Large intestine (tissue), 12 donors: Measurements from ENCODE around the gene RPS6KA3. TPM values are rescaled to one million over a fixed set of nuclear protein-coding genes. Genes with fewer than 3 reads are reported as not detected.

Experiments used
- DNase-seq, 2 donors: peaks; one replicate each; pipeline versions ENCODE4 v3.0.0 to v3.0.0-alpha.2; 2013
- H3K27ac ChIP-seq: one replicate; pipeline ENCODE4 v1.5.1; 2013; ENCODE audit warnings: low read length
- H3K27me3 ChIP-seq: 2 replicates; pipeline ENCODE4 v1.6.1; 2013; ENCODE audit warnings: low read length; ENCODE audit not compliant: control insufficient read depth, insufficient read depth
- H3K36me3 ChIP-seq: 2 replicates; pipeline ENCODE4 v1.6.1; 2013; ENCODE audit warnings: low read length; ENCODE audit not compliant: control insufficient read depth, insufficient read depth
- H3K4me1 ChIP-seq: one replicate; pipeline ENCODE4 v1.6.1; 2013; ENCODE audit warnings: low read length; ENCODE audit not compliant: control insufficient read depth, insufficient read depth
- H3K4me3 ChIP-seq: one replicate; pipeline ENCODE4 v1.5.1; 2013; ENCODE audit warnings: low read length
- H3K9me3 ChIP-seq: one replicate; pipeline ENCODE4 v1.6.1; 2013; ENCODE audit warnings: mild to moderate bottlenecking, low read depth, low read length, moderate library complexity; ENCODE audit not compliant: control insufficient read depth
- whole genome bisulfite sequencing: methylation state at CpG from one replicate; pipeline ENCODE4 v1.1.5; 2013; ENCODE audit warnings: low lambda C conversion rate; ENCODE audit not compliant: insufficient coverage; 5-methylcytosine and 5-hydroxymethylcytosine counted together
- long read RNA-seq, 11 donors: transcript quantifications; one replicate each; lab custom pipeline, GENCODE V29; 2026
- polyA plus RNA-seq: library from polyadenylated mRNA; unstranded; fragments of 120-200 nt; gene quantifications from one replicate; pipeline ENCODE4 v1.2.1, GENCODE V29; 2013

The RPS6KA3 gene
- polyA plus RNA-seq = 43.2 TPM
- long read RNA-seq, donor 1, full-length matches to known transcripts = 7 of 13 reads
- long read RNA-seq, donor 1, partial matches to known transcripts = 6 of 13 reads
- long read RNA-seq, donor 1, other reads (novel, unspliced or antisense) = 0 of 13 reads
- long read RNA-seq, donor 2, full-length matches to known transcripts = 2 of 2 reads
- long read RNA-seq, donor 2, partial matches to known transcripts = 0 of 2 reads
- long read RNA-seq, donor 2, other reads (novel, unspliced or antisense) = 0 of 2 reads
- long read RNA-seq, donor 3, full-length matches to known transcripts = 7 of 14 reads
- long read RNA-seq, donor 3, partial matches to known transcripts = 7 of 14 reads
- long read RNA-seq, donor 3, other reads (novel, unspliced or antisense) = 0 of 14 reads
- long read RNA-seq, donor 4 = 0 reads
- long read RNA-seq, donor 5, full-length matches to known transcripts = 2 of 2 reads
- long read RNA-seq, donor 5, partial matches to known transcripts = 0 of 2 reads
- long read RNA-seq, donor 5, other reads (novel, unspliced or antisense) = 0 of 2 reads
- long read RNA-seq, donor 6, full-length matches to known transcripts = 6 of 11 reads
- long read RNA-seq, donor 6, partial matches to known transcripts = 5 of 11 reads
- long read RNA-seq, donor 6, other reads (novel, unspliced or antisense) = 0 of 11 reads
- long read RNA-seq, donor 7, full-length matches to known transcripts = 3 of 3 reads
- long read RNA-seq, donor 7, partial matches to known transcripts = 0 of 3 reads
- long read RNA-seq, donor 7, other reads (novel, unspliced or antisense) = 0 of 3 reads
- long read RNA-seq, donor 8, full-length matches to known transcripts = 3 of 3 reads
- long read RNA-seq, donor 8, partial matches to known transcripts = 0 of 3 reads
- long read RNA-seq, donor 8, other reads (novel, unspliced or antisense) = 0 of 3 reads
- long read RNA-seq, donor 9, full-length matches to known transcripts = 8 of 16 reads
- long read RNA-seq, donor 9, partial matches to known transcripts = 8 of 16 reads
- long read RNA-seq, donor 9, other reads (novel, unspliced or antisense) = 0 of 16 reads
- long read RNA-seq, donor 10, full-length matches to known transcripts = 6 of 6 reads
- long read RNA-seq, donor 10, partial matches to known transcripts = 0 of 6 reads
- long read RNA-seq, donor 10, other reads (novel, unspliced or antisense) = 0 of 6 reads
- long read RNA-seq, donor 11, full-length matches to known transcripts = 8 of 8 reads
- long read RNA-seq, donor 11, partial matches to known transcripts = 0 of 8 reads
- long read RNA-seq, donor 11, other reads (novel, unspliced or antisense) = 0 of 8 reads

DNA sequence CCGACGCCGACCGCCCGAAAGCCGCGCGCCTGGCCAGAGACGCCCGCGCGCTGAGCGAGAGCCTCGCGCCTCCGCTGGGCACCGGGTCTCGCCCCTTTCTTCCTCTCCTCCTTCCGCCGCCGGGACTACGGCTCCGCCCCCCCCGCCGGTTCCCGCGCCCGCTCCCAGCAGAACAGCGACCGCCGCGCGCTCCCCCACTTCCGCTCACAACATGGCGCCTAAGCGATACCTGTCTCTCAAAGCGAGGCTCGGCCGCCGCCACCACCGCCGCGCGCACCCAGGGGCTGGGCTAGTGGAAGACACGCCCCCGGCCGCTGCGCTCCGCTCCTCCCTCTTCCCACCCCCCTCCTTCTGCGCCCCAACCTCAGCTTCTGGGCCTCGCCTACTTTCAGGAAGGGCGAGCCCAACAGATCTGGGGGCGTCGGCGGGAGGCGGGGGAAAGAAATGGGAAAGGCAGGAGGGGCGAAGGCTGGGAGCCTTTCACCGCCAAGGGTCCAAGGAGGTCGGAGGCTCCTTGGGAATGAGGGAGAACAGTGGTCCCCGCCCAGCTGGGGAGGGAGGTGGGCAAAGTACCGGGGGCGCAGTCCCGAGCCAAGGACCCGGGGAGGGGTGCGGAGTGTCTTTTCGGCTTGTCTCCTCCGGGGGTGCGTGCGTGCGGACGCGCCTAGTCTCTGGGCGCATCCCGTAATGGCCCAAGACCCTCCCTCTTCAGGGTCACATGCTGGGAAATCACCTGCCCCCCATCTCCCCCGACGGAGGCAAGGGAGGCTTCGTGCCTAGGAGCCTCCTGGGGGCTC lies at the start of gene RPS6KA3:
RPS6KA3 (minus strand) TSS at position 100 of the 797 bp plus-strand sequence. CDS start 277 bp downstream, outside the sequence.
- H3K36me3 ChIP-seq = no peaks in the 10 kb centered on the region
- peak within 1 kb of the TSS; percentile 92 for H3K4me3 ChIP-seq
- H3K4me1 ChIP-seq = peaks cover 4% of the 10 kb centered on the region
- peak; percentile 88 to 93 for DNase-seq
- peak within 1 kb of the TSS; percentile 89 for H3K27ac ChIP-seq
- H3K27me3 ChIP-seq = no peaks in the 10 kb centered on the region
- H3K9me3 ChIP-seq = no peaks in the 10 kb centered on the region
- no CpG with 5 or more reads among the region's 77 CpGs for WGBS

GRCh38 chrX:20315140-20315539 lies 48.4 kb upstream of the RPS6KA3 start:
- no CpG with 5 or more reads among the region's 2 CpGs for WGBS
- no peak overlapping the region for H3K4me3 ChIP-seq
- H3K4me1 ChIP-seq = no peaks in the 10 kb centered on the region
- no peak for DNase-seq
- H3K27me3 ChIP-seq = no peaks in the 10 kb centered on the region
- no peaks in the 10 kb centered on the region for H3K36me3 ChIP-seq
- H3K9me3 ChIP-seq = no peaks in the 10 kb centered on the region
- no peak overlapping the region for H3K27ac ChIP-seq

GRCh38 chrX:20313899-20314298 lies 47.2 kb upstream of the RPS6KA3 start:
- Histone ChIP-seq H3K27ac (no peak overlapping the region), H3K4me1 (no peaks in the 10 kb centered on the region), H3K9me3 (no peaks in the 10 kb centered on the region), H3K36me3 (no peaks in the 10 kb centered on the region), H3K27me3 (no peaks in the 10 kb centered on the region), H3K4me3 (no peak overlapping the region)
- no CpG with 5 or more reads among the region's 1 CpG for WGBS
- DNase-seq = no peak

DNA sequence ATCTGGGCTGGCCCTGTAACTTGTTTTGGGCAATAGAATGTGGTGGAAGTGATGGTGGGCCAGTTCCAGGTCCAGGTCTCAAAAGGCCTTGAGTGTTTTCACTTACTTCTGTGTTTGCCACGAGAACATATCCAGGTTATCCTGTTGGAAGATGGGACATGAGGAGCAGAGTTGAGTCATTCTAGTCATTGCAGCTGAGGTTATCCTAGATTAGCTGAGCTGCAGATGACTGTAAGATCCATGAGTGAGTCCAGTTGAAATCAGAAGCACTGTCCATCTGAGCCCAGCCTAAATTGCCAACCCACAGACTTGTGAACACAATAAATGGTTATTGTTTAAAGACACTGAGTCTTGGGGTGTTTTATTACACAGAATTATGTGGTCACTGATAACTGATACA lies 45.3 kb upstream of the RPS6KA3 start:
- no peak overlapping the region for H3K27ac ChIP-seq
- H3K4me3 ChIP-seq = no peak overlapping the region
- H3K9me3 ChIP-seq = no peaks in the 10 kb centered on the region
- no peaks in the 10 kb centered on the region for H3K27me3 ChIP-seq
- no peaks in the 10 kb centered on the region for H3K4me1 ChIP-seq
- no peak for DNase-seq
- WGBS = no CpG with 5 or more reads among the region's 1 CpG
- H3K36me3 ChIP-seq = no peaks in the 10 kb centered on the region

GRCh38 chrX:20311505-20311904 lies 44.8 kb upstream of the RPS6KA3 start:
- Histone ChIP-seq H3K4me3 (no peak overlapping the region), H3K27ac (no peak overlapping the region), H3K36me3 (no peaks in the 10 kb centered on the region), H3K9me3 (no peaks in the 10 kb centered on the region), H3K4me1 (no peaks in the 10 kb centered on the region), H3K27me3 (no peaks in the 10 kb centered on the region)
- no peak for DNase-seq
- no CpG with 5 or more reads among the region's 2 CpGs for WGBS

DNA sequence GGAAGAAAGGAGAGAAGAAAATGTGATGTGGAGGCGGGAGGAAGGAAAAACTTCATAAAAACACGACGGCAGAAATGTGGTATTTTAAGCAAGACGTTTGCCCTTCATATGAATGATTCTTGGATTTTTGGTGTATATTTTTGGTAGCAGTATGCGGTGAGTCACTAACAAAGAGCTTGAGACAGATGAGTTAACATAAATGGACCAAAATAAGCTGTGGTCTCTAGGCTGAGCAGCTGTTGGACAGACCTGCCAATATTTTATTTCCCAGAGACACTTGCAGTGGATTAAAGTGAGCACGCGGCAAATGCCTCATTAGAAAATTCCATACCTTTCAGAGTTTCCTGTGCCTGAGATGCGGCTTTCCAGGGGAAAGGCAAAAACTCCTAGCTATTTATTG lies 43.1 kb upstream of the RPS6KA3 start:
- Histone ChIP-seq H3K4me1 (no peaks in the 10 kb centered on the region), H3K27me3 (no peaks in the 10 kb centered on the region), H3K36me3 (no peaks in the 10 kb centered on the region), H3K9me3 (no peaks in the 10 kb centered on the region), H3K27ac (no peak overlapping the region), H3K4me3 (no peak overlapping the region)
- 100% methylated on average over 1 of the region's 8 CpGs for WGBS
- no peak for DNase-seq

DNA sequence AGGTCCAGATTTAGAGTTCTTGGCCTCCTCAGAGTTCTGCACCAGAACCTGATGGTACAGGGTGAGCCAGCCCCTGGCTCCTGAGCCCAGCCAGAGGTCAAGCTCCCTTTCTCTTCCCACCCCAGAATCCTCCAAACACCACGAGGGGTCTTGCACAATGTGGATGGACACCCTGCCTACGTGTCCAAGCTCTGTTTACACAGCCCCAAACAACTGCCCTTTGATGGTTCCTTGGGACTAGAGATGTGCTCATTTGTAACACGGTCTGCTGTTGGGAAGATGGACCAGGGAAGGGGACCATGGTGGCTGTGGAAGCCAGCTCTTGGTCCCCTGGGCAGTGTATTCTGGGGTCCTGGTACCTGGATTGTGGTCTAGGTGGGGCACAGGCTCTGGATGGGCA lies 40.0 kb upstream of the RPS6KA3 start:
- no peak overlapping the region for H3K4me3 ChIP-seq
- no peak for DNase-seq
- no peaks in the 10 kb centered on the region for H3K27me3 ChIP-seq
- H3K27ac ChIP-seq = no peak overlapping the region
- no peaks in the 10 kb centered on the region for H3K36me3 ChIP-seq
- WGBS = no CpG with 5 or more reads among the region's 3 CpGs
- H3K9me3 ChIP-seq = no peaks in the 10 kb centered on the region
- no peaks in the 10 kb centered on the region for H3K4me1 ChIP-seq

GRCh38 chrX:20300822-20301221 lies 34.1 kb upstream of the RPS6KA3 start:
- WGBS = no CpG with 5 or more reads among the region's 5 CpGs
- no peak overlapping the region for H3K4me3 ChIP-seq

DNA sequence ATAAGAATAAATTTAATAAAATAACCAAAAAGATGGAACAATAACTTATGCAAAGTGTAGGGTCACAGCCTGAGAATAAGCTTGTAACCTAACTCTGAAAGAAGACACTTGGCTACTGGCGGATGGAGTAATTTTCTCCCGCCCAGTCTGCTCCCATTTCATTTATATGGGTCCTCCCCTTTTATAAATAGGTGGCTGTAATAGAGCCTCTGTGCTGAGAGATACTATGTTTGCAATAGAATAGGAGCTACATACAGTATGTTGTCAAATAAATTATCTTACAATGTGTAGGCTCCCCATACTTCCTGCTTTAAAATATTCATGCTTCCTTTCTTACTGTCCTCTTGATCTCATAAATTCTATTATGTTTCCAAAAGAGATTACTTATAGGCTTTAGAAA lies 28.2 kb upstream of the RPS6KA3 start:
- no CpG with 5 or more reads among the region's 2 CpGs for WGBS

More at GRCh38 chrX:20300822-20301221, 34.1 kb upstream of the RPS6KA3 start:
- no peaks in the 10 kb centered on the region for H3K27me3 ChIP-seq
- H3K4me1 ChIP-seq = no peaks in the 10 kb centered on the region
- no peaks in the 10 kb centered on the region for H3K36me3 ChIP-seq
- H3K27ac ChIP-seq = no peak overlapping the region
- no peaks in the 10 kb centered on the region for H3K9me3 ChIP-seq
- DNase-seq = no peak

More for the DNA sequence above, 28.2 kb upstream of the RPS6KA3 start:
- DNase-seq = no peak
- Histone ChIP-seq H3K9me3 (no peaks in the 10 kb centered on the region), H3K27me3 (no peaks in the 10 kb centered on the region), H3K4me3 (no peak overlapping the region), H3K27ac (no peak overlapping the region), H3K4me1 (no peaks in the 10 kb centered on the region), H3K36me3 (no peaks in the 10 kb centered on the region)
